Osteocyte (in vitro differentiated cells): ENCODE measurements around the gene HMGCLL1. TPM values are rescaled to one million over a fixed set of nuclear protein-coding genes. Genes with fewer than 3 reads are reported as not detected.

Experiments used
- DNase-seq: peaks from one replicate; pipeline ENCODE4 v3.0.0; 2021; ENCODE audit warnings: mixed read lengths; ENCODE audit not compliant: unreplicated experiment; ENCODE audit errors: extremely low spot score
- H3K27ac Mint-ChIP-seq: one replicate; pipeline ENCODE4 v1.8.0; 2021; ENCODE audit warnings: mild to moderate bottlenecking, mixed read lengths; ENCODE audit not compliant: unreplicated experiment
- H3K27me3 Mint-ChIP-seq: one replicate; pipeline ENCODE4 v1.8.0; 2021; ENCODE audit warnings: mixed read lengths; ENCODE audit not compliant: unreplicated experiment
- H3K36me3 Mint-ChIP-seq: one replicate; pipeline ENCODE4 v1.8.0; 2021; ENCODE audit warnings: mixed read lengths; ENCODE audit not compliant: unreplicated experiment
- H3K4me1 Mint-ChIP-seq: one replicate; pipeline ENCODE4 v1.8.0; 2021; ENCODE audit warnings: mixed read lengths; ENCODE audit not compliant: unreplicated experiment
- H3K4me3 Mint-ChIP-seq: one replicate; pipeline ENCODE4 v1.8.0; 2021; ENCODE audit warnings: mild to moderate bottlenecking, moderate library complexity, mixed read lengths; ENCODE audit not compliant: unreplicated experiment
- H3K9me3 Mint-ChIP-seq: one replicate; pipeline ENCODE4 v1.8.0; 2021; ENCODE audit warnings: mixed read lengths; ENCODE audit not compliant: unreplicated experiment
- CTCF ChIP-seq: fragments of 200-600 bp; sonication (generic); IDR thresholded peaks from 2 replicates; pipeline ENCODE4 v1.5.0; 2021; ENCODE audit warnings: antibody characterized with exemption, mild to moderate bottlenecking, moderate library complexity
- total RNA-seq: library from RNA; stranded (reverse); gene quantifications from 2 replicates; pipeline ENCODE4 v1.2.1, GENCODE V29; 2021

HMGCLL1 gene
- total RNA-seq, 1 donor from 2014 or later = not detected

DNA sequence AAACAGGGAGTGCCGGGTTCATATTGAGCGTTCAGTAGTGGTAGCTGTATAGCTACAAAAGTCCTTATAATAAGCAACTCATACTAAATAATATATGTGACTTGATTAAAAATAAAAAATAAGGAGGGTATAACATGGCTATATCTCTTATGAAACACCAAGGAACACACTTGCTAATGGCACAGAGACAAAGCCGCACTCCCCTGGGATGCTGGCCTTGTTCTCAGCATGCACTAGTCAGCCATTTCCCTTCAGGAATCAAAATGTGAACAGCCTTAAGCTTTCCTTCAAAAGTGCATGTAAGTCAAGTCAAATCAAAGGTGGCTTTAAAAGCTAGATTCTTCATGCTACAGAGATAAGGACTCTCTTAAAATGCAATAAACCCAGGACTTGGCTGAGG lies 9.4 kb downstream of the HMGCLL1 start:
- DNase-seq = no peak
- peaks cover 5% of the 10 kb centered on the region for H3K27me3 Mint-ChIP-seq
- no peak overlapping the region for H3K27ac Mint-ChIP-seq
- H3K4me1 Mint-ChIP-seq = no peaks in the 10 kb centered on the region
- no peak overlapping the region for H3K4me3 Mint-ChIP-seq
- TF ChIP-seq CTCF = no peak
- H3K9me3 Mint-ChIP-seq = peaks cover 10% of the 10 kb centered on the region
- H3K36me3 Mint-ChIP-seq = peaks cover 3% of the 10 kb centered on the region

GRCh38 chr6:55568808-55569439 lies 10.1 kb downstream of the HMGCLL1 start:
- TF ChIP-seq CTCF = no peak
- peaks cover 7% of the 10 kb centered on the region for H3K27me3 Mint-ChIP-seq
- peaks cover 10% of the 10 kb centered on the region for H3K9me3 Mint-ChIP-seq
- no peak overlapping the region for H3K4me3 Mint-ChIP-seq
- H3K36me3 Mint-ChIP-seq = peaks cover 3% of the 10 kb centered on the region
- H3K4me1 Mint-ChIP-seq = no peaks in the 10 kb centered on the region
- no peak for DNase-seq
- H3K27ac Mint-ChIP-seq = no peak overlapping the region

DNA sequence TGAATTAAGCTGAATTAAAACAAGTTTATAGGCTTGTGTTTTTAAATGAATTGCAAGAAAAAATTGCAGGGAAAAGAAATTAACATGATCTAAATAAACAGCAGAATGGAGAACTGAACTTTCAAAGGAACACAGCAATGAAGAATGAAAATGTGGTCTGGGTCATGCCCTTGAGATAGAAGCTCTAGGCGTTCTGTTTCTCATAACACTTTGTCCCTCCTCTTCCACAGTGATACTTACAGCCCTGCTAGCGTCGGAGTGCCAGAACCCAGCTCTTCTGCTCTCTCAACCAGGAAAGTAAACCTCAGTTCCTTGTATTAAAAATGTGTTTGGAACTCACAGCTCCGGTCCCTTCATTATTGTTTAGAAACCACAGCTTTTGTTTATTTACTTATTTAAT lies 11.4 kb downstream of the HMGCLL1 start:
- Mint-ChIP-seq H3K9me3 (no peaks in the 10 kb centered on the region), H3K27me3 (peaks cover 13% of the 10 kb centered on the region), H3K4me1 (no peaks in the 10 kb centered on the region), H3K27ac (no peak overlapping the region), H3K4me3 (no peak overlapping the region), H3K36me3 (no peaks in the 10 kb centered on the region)
- TF ChIP-seq CTCF = no peak
- no peak for DNase-seq

GRCh38 chr6:55566036-55566710 lies 12.8 kb downstream of the HMGCLL1 start:
- no peak overlapping the region for H3K4me3 Mint-ChIP-seq
- peaks cover 23% of the 10 kb centered on the region for H3K27me3 Mint-ChIP-seq
- H3K9me3 Mint-ChIP-seq = no peaks in the 10 kb centered on the region
- no peaks in the 10 kb centered on the region for H3K36me3 Mint-ChIP-seq
- H3K27ac Mint-ChIP-seq = no peak overlapping the region
- no peak for DNase-seq
- TF ChIP-seq CTCF = no peak
- no peaks in the 10 kb centered on the region for H3K4me1 Mint-ChIP-seq

GRCh38 chr6:55562318-55562717 lies 16.7 kb downstream of the HMGCLL1 start:
- no peak overlapping the region for H3K27ac Mint-ChIP-seq
- H3K36me3 Mint-ChIP-seq = no peaks in the 10 kb centered on the region
- peaks cover 44% of the 10 kb centered on the region for H3K27me3 Mint-ChIP-seq
- TF ChIP-seq CTCF = no peak
- H3K4me1 Mint-ChIP-seq = no peaks in the 10 kb centered on the region
- no peak for DNase-seq
- H3K4me3 Mint-ChIP-seq = no peak overlapping the region
- H3K9me3 Mint-ChIP-seq = no peaks in the 10 kb centered on the region
